Ishikawa (cell line): ENCODE measurements around the gene TEX54.

ENCODE experiments used
- CEBPB ChIP-seq: IDR thresholded peaks from 2 replicates; pipeline ENCODE4 v1.6.1; 2012
- CREB1 ChIP-seq: IDR thresholded peaks from 2 replicates; pipeline ENCODE4 v1.6.1; 2012; ENCODE audit warnings: low read depth
- EGR1 ChIP-seq: IDR thresholded peaks from 2 replicates; pipeline ENCODE4 v1.6.1; 2012
- EP300 ChIP-seq: IDR thresholded peaks from 2 replicates; pipeline ENCODE4 v1.6.1; 2012; ENCODE audit warnings: borderline replicate concordance
- FOXM1 ChIP-seq: IDR thresholded peaks from 2 replicates; pipeline ENCODE4 v1.6.1; 2012; ENCODE audit warnings: low read depth, borderline replicate concordance
- MAX ChIP-seq: IDR thresholded peaks from 2 replicates; pipeline ENCODE4 v1.6.1; 2012
- NFIC ChIP-seq: IDR thresholded peaks from 2 replicates; pipeline ENCODE4 v1.6.1; 2012
- RAD21 ChIP-seq: IDR thresholded peaks from 2 replicates; pipeline ENCODE4 v1.6.1; 2012; ENCODE audit warnings: low read depth
- TAF1 ChIP-seq: IDR thresholded peaks from 2 replicates; pipeline ENCODE4 v1.6.1; 2012; ENCODE audit warnings: low read depth, mild to moderate bottlenecking
- TCF12 ChIP-seq: IDR thresholded peaks from 2 replicates; pipeline ENCODE4 v1.6.1; 2012; ENCODE audit warnings: low read depth
- TEAD4 ChIP-seq: IDR thresholded peaks from 2 replicates; pipeline ENCODE4 v1.6.1; 2012
- USF1 ChIP-seq: IDR thresholded peaks from 2 replicates; pipeline ENCODE4 v1.6.1; 2012
- YY1 ChIP-seq: IDR thresholded peaks from 2 replicates; pipeline ENCODE4 v1.6.1; 2012; ENCODE audit warnings: low read depth
- ZBTB7A ChIP-seq: IDR thresholded peaks from 2 replicates; pipeline ENCODE4 v1.6.1; 2012; ENCODE audit warnings: low read depth
- TF ChIP-seq, protein P1 (sequence below): IDR thresholded peaks from 2 replicates; pipeline ENCODE4 v1.6.1; 2012; ENCODE audit warnings: low read depth, mild to moderate bottlenecking

TEX54 gene

DNA sequence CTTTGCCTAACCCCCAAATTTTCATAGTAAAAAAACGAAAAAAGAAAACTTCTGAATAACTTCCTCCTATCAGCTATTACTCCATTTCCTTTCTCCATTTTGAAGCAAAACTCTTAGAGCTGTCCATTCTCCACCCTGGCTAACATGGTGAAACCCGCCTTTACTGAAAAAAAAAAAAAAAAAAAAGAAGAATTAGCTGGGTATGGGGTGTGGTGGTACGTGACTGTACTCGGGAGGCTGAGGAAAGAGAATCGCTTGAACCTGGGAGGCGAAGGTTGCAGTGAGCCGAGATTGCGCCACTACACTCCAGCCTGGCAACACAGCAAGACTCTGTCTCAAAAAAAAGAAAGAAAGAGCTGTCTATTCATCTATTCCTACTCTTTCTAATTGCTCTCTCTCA, 16.1 kb downstream of the TEX54 start:
- TF ChIP-seq EGR1, result no peak
- TF ChIP-seq TAF1, result no peak
- TF ChIP-seq EP300, result no peak
- no peak for TF ChIP-seq ZBTB7A
- TF ChIP-seq, protein P1, sequence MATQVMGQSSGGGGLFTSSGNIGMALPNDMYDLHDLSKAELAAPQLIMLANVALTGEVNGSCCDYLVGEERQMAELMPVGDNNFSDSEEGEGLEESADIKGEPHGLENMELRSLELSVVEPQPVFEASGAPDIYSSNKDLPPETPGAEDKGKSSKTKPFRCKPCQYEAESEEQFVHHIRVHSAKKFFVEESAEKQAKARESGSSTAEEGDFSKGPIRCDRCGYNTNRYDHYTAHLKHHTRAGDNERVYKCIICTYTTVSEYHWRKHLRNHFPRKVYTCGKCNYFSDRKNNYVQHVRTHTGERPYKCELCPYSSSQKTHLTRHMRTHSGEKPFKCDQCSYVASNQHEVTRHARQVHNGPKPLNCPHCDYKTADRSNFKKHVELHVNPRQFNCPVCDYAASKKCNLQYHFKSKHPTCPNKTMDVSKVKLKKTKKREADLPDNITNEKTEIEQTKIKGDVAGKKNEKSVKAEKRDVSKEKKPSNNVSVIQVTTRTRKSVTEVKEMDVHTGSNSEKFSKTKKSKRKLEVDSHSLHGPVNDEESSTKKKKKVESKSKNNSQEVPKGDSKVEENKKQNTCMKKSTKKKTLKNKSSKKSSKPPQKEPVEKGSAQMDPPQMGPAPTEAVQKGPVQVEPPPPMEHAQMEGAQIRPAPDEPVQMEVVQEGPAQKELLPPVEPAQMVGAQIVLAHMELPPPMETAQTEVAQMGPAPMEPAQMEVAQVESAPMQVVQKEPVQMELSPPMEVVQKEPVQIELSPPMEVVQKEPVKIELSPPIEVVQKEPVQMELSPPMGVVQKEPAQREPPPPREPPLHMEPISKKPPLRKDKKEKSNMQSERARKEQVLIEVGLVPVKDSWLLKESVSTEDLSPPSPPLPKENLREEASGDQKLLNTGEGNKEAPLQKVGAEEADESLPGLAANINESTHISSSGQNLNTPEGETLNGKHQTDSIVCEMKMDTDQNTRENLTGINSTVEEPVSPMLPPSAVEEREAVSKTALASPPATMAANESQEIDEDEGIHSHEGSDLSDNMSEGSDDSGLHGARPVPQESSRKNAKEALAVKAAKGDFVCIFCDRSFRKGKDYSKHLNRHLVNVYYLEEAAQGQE, result no peak
- TF ChIP-seq USF1, result no peak
- no peak for TF ChIP-seq MAX
- TF ChIP-seq CREB1, result no peak
- TF ChIP-seq YY1, result no peak
- TF ChIP-seq TEAD4, result no peak
- TF ChIP-seq CEBPB, result no peak
- TF ChIP-seq TCF12, result no peak
- no peak for TF ChIP-seq FOXM1
- TF ChIP-seq NFIC, result no peak
- TF ChIP-seq RAD21, result no peak

DNA sequence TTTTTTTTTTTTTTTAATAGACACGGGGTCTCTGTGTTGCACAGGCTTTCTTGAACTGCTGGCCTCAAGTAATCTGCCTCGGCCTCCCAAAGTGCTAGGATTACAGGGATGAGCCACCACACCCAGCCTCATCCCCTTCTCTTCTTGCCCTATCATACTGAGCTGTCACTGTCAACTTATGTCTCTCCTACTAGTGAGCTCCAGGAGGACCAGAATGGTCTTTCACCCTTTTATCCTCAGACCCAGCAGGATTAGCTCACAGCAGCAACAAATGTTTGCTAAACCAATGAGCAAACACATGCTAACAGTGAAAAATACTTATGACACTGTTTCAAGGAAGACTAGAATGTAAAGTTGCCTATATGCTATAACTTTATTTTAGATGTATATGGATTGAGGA, 21.0 kb downstream of the TEX54 start:
- TF ChIP-seq CREB1 (no peak), TAF1 (no peak), USF1 (no peak), FOXM1 (no peak)

DNA sequence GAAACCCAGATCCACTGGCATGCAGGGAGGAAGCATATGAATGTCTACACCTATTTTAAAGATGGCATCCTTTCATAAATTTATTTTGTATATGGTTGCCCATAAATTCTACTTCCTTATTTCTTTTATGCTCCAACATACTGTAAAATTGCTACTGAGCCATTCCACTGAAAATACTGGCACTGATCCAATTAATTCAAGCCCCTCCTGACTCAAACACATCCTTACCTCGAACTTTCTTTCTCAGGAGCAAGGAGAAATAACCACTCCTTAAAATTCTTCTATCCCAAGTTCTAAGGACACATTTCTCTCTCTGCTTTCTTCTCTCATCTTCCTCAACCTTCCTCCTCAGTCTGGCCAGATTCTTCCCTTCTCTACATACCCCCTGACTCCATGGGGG, 21.9 kb downstream of the TEX54 start:
- TF ChIP-seq USF1 (no peak), NFIC (peak; percentile 13; the same call in 1 of the 2 replicates), MAX (no peak)
- TF ChIP-seq, protein P1, result no peak

DNA sequence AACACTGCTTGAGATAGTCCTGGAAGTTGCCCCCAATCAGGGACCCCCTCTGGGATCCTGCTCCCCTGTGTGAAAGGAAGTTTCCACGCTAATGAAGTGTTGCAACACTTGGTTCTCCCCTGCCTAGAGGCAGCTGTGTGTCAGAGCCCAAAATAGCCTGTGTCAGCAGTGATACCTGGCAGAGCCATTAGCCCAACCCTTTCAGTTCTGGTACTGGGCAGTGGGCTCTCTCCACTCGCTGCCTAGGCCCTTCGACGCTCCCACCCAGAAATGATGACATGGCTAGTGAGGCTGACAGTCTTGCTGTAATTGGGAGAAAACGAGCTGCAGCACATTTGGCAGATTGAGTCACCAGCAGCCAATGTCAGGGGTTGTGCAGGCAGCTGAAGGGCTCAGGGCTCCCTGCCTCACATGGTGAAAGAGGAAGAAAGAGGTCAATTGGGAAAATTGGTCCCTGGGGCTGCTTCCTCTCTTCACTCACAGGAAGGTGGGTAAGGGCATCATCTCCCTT, 26.0 kb downstream of the TEX54 start:
- TF ChIP-seq RAD21 (no peak), EGR1 (no peak), CREB1 (no peak), TEAD4 (no peak), NFIC (no peak), ZBTB7A (no peak), MAX (no peak), FOXM1 (no peak), CEBPB (no peak), USF1 (no peak), EP300 (no peak), YY1 (no peak), TCF12 (no peak), TAF1 (no peak)
- TF ChIP-seq, protein P1, result no peak
